ENCODE data around the gene THAP7. TPM values are rescaled to one million over a fixed set of nuclear protein-coding genes. Genes with fewer than 3 reads are reported as not detected.

The THAP7 gene
- total and polyA plus RNA-seq, 2 of the 4 experiments (the other 2 are of a cell fraction) = 14.2 to 19.8 TPM

DNA sequence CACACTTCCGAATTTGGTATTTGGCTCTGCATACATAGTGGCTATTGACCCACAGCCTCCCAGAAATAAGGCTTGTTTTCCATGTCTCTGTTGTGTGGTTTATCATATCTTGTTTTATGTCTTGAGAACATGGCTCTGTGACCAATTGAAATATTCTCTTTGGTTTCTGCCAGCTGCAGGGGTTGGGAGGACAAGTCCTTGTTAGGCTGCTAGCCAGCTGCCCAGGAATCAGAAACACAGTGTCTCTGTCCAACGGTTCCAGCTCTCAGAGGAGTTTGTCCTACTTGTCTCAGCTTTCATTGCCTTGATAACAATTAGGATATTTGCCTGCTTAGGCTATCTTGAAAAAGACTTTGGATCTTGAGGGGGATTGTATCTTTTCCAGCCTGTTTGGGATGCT is 36.5 kb upstream of the THAP7 start:
- no peaks in the 10 kb centered on the region for H4K20me1 ChIP-seq (ENCODE audit: insufficient read depth, low read length)
- in situ Hi-C loops (cut with MboI; ENCODE audit: low sequenced_read_pairs) (no loop called here), intact Hi-C loops (cut with micrococcal nuclease) (no loop called here), dilution Hi-C loops (cut with HindIII; ENCODE audit: low sequenced_read_pairs, unreplicated experiment) (no loop called here)
- peaks cover 6% of the 10 kb centered on the region; the same call in 1 of the 2 replicates for H3K9me1 ChIP-seq (ENCODE audit: insufficient read depth, low read length)
- DNase-seq (peak; percentile 40), ATAC-seq (ENCODE audit: low read depth) (peak; percentile 3; the same call in 1 of the 2 replicates)
- peaks cover under 1% of the 10 kb centered on the region; the same call in 1 of the 2 replicates for H3K27me3 ChIP-seq (ENCODE audit: control insufficient read depth, insufficient read depth, low read length)
- TF ChIP-seq MAZ (IDR thresholded peaks at IDR 0.05; ENCODE audit: borderline replicate concordance, low read depth, low read length) (no peak), BHLHE40 (IDR thresholded peaks at IDR 0.05; ENCODE audit: low read depth, low read length) (no peak), RFX5 (IDR thresholded peaks at IDR 0.05; ENCODE audit: low read depth, low read length) (no peak), RAD21 (IDR thresholded peaks at IDR 0.05; ENCODE audit: low read length) (no peak), NFE2L2 (IDR thresholded peaks at IDR 0.05; ENCODE audit: low read depth, low read length) (no peak), MXI1 (IDR thresholded peaks at IDR 0.05; ENCODE audit: borderline replicate concordance, low read depth, low read length) (no peak), SMC3 (IDR thresholded peaks at IDR 0.05; ENCODE audit: low read depth, low read length) (no peak), CEBPB (IDR thresholded peaks at IDR 0.05; ENCODE audit: low read depth, low read length) (no peak), CHD1 (IDR thresholded peaks at IDR 0.05; ENCODE audit: low read depth, low read length) (no peak), POLR2A (IDR thresholded peaks at IDR 0.05; ENCODE audit: low read depth, low read length) (no peak), FOS (IDR thresholded peaks at IDR 0.05; ENCODE audit: low read depth, low read length) (no peak), RCOR1 (IDR thresholded peaks at IDR 0.05; ENCODE audit: insufficient replicate concordance, low read length) (no peak), MAFK (IDR thresholded peaks at IDR 0.05; ENCODE audit: low read depth, low read length) (no peak)
- TF ChIP-seq, protein P1, sequence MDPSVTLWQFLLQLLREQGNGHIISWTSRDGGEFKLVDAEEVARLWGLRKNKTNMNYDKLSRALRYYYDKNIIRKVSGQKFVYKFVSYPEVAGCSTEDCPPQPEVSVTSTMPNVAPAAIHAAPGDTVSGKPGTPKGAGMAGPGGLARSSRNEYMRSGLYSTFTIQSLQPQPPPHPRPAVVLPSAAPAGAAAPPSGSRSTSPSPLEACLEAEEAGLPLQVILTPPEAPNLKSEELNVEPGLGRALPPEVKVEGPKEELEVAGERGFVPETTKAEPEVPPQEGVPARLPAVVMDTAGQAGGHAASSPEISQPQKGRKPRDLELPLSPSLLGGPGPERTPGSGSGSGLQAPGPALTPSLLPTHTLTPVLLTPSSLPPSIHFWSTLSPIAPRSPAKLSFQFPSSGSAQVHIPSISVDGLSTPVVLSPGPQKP (IDR thresholded peaks at IDR 0.05; ENCODE audit: borderline replicate concordance, low read depth, low read length) = no peak
- TF ChIP-seq, protein P2, sequence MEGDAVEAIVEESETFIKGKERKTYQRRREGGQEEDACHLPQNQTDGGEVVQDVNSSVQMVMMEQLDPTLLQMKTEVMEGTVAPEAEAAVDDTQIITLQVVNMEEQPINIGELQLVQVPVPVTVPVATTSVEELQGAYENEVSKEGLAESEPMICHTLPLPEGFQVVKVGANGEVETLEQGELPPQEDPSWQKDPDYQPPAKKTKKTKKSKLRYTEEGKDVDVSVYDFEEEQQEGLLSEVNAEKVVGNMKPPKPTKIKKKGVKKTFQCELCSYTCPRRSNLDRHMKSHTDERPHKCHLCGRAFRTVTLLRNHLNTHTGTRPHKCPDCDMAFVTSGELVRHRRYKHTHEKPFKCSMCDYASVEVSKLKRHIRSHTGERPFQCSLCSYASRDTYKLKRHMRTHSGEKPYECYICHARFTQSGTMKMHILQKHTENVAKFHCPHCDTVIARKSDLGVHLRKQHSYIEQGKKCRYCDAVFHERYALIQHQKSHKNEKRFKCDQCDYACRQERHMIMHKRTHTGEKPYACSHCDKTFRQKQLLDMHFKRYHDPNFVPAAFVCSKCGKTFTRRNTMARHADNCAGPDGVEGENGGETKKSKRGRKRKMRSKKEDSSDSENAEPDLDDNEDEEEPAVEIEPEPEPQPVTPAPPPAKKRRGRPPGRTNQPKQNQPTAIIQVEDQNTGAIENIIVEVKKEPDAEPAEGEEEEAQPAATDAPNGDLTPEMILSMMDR (conservative IDR thresholded peaks at IDR 0.05; ENCODE audit: low read depth, low read length) = no peak
- TF ChIP-seq, protein P3, sequence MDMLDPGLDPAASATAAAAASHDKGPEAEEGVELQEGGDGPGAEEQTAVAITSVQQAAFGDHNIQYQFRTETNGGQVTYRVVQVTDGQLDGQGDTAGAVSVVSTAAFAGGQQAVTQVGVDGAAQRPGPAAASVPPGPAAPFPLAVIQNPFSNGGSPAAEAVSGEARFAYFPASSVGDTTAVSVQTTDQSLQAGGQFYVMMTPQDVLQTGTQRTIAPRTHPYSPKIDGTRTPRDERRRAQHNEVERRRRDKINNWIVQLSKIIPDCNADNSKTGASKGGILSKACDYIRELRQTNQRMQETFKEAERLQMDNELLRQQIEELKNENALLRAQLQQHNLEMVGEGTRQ (IDR thresholded peaks at IDR 0.05; ENCODE audit: low read depth, low read length) = no peak
- no peak overlapping the region for H3K4me3 ChIP-seq (ENCODE audit: insufficient read depth, low read depth, low read length)
- H2BK120ac ChIP-seq (ENCODE audit: low read depth, low read length) = peak overlapping the region; percentile 84
- H3K18ac ChIP-seq (ENCODE audit: low read depth, low read length) = peak overlapping the region; percentile 26
- no peaks in the 10 kb centered on the region for H3K79me1 ChIP-seq (ENCODE audit: low read depth in 1 of 2, low read length in 2 of 2)
- no CpG with 5 or more reads among the region's 2 CpGs for WGBS, 2 experiments (ENCODE audit: extremely low coverage in 2 of 2, insufficient read length in 1 of 2)
- peak overlapping the region; percentile 29 for H4K91ac ChIP-seq (ENCODE audit: insufficient read depth, low read depth, low read length)
- H3K4me1 ChIP-seq (ENCODE audit: control insufficient read depth, insufficient read depth, low read length) = 0 out of 2 replicates have a peak, but pooled peaks cover 5% of the 10 kb centered on the region
- H3K4me2 ChIP-seq (ENCODE audit: low read depth, low read length) = no peak overlapping the region
- CTCF ChIA-PET = no interaction called here
- H3K14ac ChIP-seq (replicated peaks; ENCODE audit: low read depth, low read length) = peak overlapping the region; percentile 64
- H3K9ac ChIP-seq (ENCODE audit: low read depth, low read length) = no peak overlapping the region
- H3K23ac ChIP-seq (ENCODE audit: low read depth, low read length) = peak overlapping the region; percentile 11; the same call in 1 of the 2 replicates
- POLR2A ChIA-PET (ENCODE audit: unreplicated experiment) = no interaction called here
- H3K56ac ChIP-seq (ENCODE audit: extremely low read depth, insufficient read depth, low read length) = peak overlapping the region; percentile 33; the same call in 1 of the 2 replicates
- H3K9me3 ChIP-seq (ENCODE audit: control insufficient read depth, insufficient read depth, low read length) = no peaks in the 10 kb centered on the region
- H2AFZ ChIP-seq (replicated peaks; ENCODE audit: low read length, poor library complexity) = no peak overlapping the region
- H2BK20ac ChIP-seq (ENCODE audit: low read depth, low read length) = peak overlapping the region; percentile 70
- peak overlapping the region; percentile 31; the same call in 2 of the 3 replicates for H2BK15ac ChIP-seq (ENCODE audit: low read depth, low read length)
- H4K5ac ChIP-seq (ENCODE audit: low read depth, low read length) = peak overlapping the region; percentile 5
- H4K8ac ChIP-seq (ENCODE audit: low read depth in 2 of 2, low read length in 2 of 2) = peak overlapping the region; percentile 7 to 14; a peak in 2 of 4 replicates
- no peaks in the 10 kb centered on the region for H3K36me3 ChIP-seq (ENCODE audit: control insufficient read depth, insufficient read depth, low read length)
- H2AK5ac ChIP-seq (ENCODE audit: low read depth, low read length) = peak overlapping the region; percentile 33
- peak overlapping the region; percentile 78 for H2BK5ac ChIP-seq (ENCODE audit: low read depth, low read length, poor library complexity, severe bottlenecking)
- peak overlapping the region; percentile 44 for H3K4ac ChIP-seq (ENCODE audit: low read depth, low read length)
- H2AK9ac ChIP-seq (replicated peaks; ENCODE audit: low read depth, low read length, poor library complexity) = no peak overlapping the region
- no TSS peak for BruUV-seq (replicated peaks)
- peak overlapping the region; percentile 75 for H3K27ac ChIP-seq (ENCODE audit: insufficient read depth, low read length)
